Tibial nerve (tissue), 4 donors: Measurements from ENCODE around the gene ZBTB5.

ENCODE experiments used
- EP300 ChIP-seq, 2 donors: sonication (generic); formaldehyde crosslinking; IDR thresholded peaks; one replicate each; pipeline ENCODE4 v1.6.1; 2017; ENCODE audit warnings: antibody characterized with exemption in 2 of 2, mild to moderate bottlenecking in 1 of 2
- POLR2A ChIP-seq, 2 donors: fragments of 450-650 bp; IDR thresholded peaks; one replicate each; pipeline ENCODE4 v1.6.1; 2017; ENCODE audit warnings: antibody characterized with exemption in 2 of 2, mild to moderate bottlenecking in 2 of 2, moderate library complexity in 2 of 2
- TF ChIP-seq, protein P1 (sequence below), 5 experiments: fragments of 200-600 bp in 3 of 5; fragments of 450-650 bp in 2 of 5; sonication (generic) in 3 of 5; IDR thresholded peaks; one replicate each; pipeline ENCODE4 v1.5.1; 2016 to 2019; ENCODE audit warnings: antibody characterized with exemption in 5 of 5, mild to moderate bottlenecking in 3 of 5, moderate library complexity in 2 of 5

DNA sequence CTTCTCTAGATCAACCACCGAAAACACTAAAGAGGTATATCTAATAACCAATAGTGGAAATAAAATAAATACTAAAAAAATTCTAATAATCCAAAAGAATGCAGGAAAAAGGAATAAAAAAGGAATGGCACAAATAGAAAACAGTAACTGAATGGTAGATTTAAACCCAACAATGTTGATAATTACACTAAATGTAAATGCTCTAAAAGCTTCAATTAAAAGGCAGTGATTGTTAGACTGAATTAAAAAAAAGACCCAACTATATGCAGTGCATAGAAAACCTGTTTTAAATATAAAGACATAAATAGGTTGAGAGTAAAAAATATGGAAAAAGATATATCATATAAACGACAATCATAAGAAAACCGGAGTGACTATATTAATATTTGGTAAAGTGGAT is 9.2 kb upstream of the ZBTB5 start:
- TF ChIP-seq, protein P1, sequence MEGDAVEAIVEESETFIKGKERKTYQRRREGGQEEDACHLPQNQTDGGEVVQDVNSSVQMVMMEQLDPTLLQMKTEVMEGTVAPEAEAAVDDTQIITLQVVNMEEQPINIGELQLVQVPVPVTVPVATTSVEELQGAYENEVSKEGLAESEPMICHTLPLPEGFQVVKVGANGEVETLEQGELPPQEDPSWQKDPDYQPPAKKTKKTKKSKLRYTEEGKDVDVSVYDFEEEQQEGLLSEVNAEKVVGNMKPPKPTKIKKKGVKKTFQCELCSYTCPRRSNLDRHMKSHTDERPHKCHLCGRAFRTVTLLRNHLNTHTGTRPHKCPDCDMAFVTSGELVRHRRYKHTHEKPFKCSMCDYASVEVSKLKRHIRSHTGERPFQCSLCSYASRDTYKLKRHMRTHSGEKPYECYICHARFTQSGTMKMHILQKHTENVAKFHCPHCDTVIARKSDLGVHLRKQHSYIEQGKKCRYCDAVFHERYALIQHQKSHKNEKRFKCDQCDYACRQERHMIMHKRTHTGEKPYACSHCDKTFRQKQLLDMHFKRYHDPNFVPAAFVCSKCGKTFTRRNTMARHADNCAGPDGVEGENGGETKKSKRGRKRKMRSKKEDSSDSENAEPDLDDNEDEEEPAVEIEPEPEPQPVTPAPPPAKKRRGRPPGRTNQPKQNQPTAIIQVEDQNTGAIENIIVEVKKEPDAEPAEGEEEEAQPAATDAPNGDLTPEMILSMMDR (IDR thresholded peaks at IDR 0.05), result no peak
- TF ChIP-seq POLR2A (IDR thresholded peaks at IDR 0.05), result no peak
- TF ChIP-seq EP300 (IDR thresholded peaks at IDR 0.05), result no peak
